ENCODE data around the gene CACNA1C. TPM values are rescaled to one million over a fixed set of nuclear protein-coding genes. Genes with fewer than 3 reads are reported as not detected.
A peak's percentile ranks its signal among the peaks of the same experiment; 100 is the strongest.

The CACNA1C gene
- polyA plus RNA-seq, 1 of the 3 experiments (the other 2 are of a cell fraction) = 1.5 TPM

- CTCF ChIA-PET = interaction anchor here (1.3 to 2.1 kb wide), 2 partner anchors 144 to 332 kb away, joined by 3 to 7 read pairs; no protein-coding TSS in a partner anchor
- Histone ChIP-seq H3K4me1 (ENCODE audit: control insufficient read depth in 1 of 2, insufficient read depth in 2 of 2, low read depth in 1 of 2, low read length in 1 of 2) (peaks cover 19 to 47% of the 10 kb centered on the region in 2 experiments), H3K9me2 (no peaks in the 10 kb centered on the region), H3K27me3 (ENCODE audit: insufficient read depth) (no peaks in the 10 kb centered on the region), H2AFZ (ENCODE audit: low read depth) (no peak overlapping the region), H3F3A (replicated peaks; ENCODE audit: insufficient read depth) (peaks cover 4% of the 10 kb centered on the region), H3K9me3 (no peaks in the 10 kb centered on the region), H3K79me2 (ENCODE audit: insufficient read depth) (no peaks in the 10 kb centered on the region), H3K27ac (ENCODE audit: low read depth in 2 of 2, low read length in 1 of 2) (peak overlapping the region in 1 of 2 experiments; percentile 39; a peak in 2 of 4 replicates), H3K9ac (no peak overlapping the region), H3K4me3 (ENCODE audit: low read depth in 2 of 2, low read length in 1 of 2) (no peak overlapping the region), H4K20me1 (ENCODE audit: insufficient read depth) (no peaks in the 10 kb centered on the region), H3K36me3 (replicated peaks in 1 of 2; ENCODE audit: control insufficient read depth in 1 of 2, insufficient read depth in 2 of 2, low read length in 1 of 2) (no peaks in the 10 kb centered on the region), H3K4me2 (no peak overlapping the region)
- TF ChIP-seq TCF12 (IDR thresholded peaks at IDR 0.05) (no peak), REST (IDR thresholded peaks at IDR 0.05; ENCODE audit: low read depth, low read length) (no peak), FOSL2 (IDR thresholded peaks at IDR 0.05; ENCODE audit: borderline replicate concordance, low read depth) (no peak), EP300 (IDR thresholded peaks at IDR 0.05; ENCODE audit: borderline replicate concordance in 1 of 2, low read depth in 1 of 2, low read length in 1 of 2) (no peak), GATA2 (CRISPR knock-in tag; IDR thresholded peaks at IDR 0.05) (no peak), NRF1 (IDR thresholded peaks at IDR 0.05; ENCODE audit: low read depth, low read length) (no peak)
- 73% methylated on average over 4 of the region's 5 CpGs for WGBS (ENCODE audit: low lambda C conversion rate)
- no peak for DNase-seq
- POLR2A ChIA-PET = no interaction called here
Observed at GRCh38 chr12:2250797-2251196, 198.0 kb downstream of the CACNA1C start.

- 64% methylated on average over 8 of the region's 8 CpGs for WGBS (ENCODE audit: low lambda C conversion rate)
- no peak overlapping the region for H3K4me3 ChIP-seq (ENCODE audit: low read depth in 2 of 2, low read length in 1 of 2)
- H2AFZ ChIP-seq (ENCODE audit: low read depth) = no peak overlapping the region
- H3F3A ChIP-seq (replicated peaks; ENCODE audit: insufficient read depth) = peaks cover 9% of the 10 kb centered on the region
- H3K9ac ChIP-seq = no peak overlapping the region
- no peaks in the 10 kb centered on the region for H3K27me3 ChIP-seq (ENCODE audit: insufficient read depth)
- H4K20me1 ChIP-seq (ENCODE audit: insufficient read depth) = no peaks in the 10 kb centered on the region
- DNase-seq = no peak
- H3K9me3 ChIP-seq = no peaks in the 10 kb centered on the region
- peaks cover 19 to 47% of the 10 kb centered on the region in 2 experiments for H3K4me1 ChIP-seq (ENCODE audit: control insufficient read depth in 1 of 2, insufficient read depth in 2 of 2, low read depth in 1 of 2, low read length in 1 of 2)
- CTCF ChIA-PET = interaction anchor here (1.0 to 2.1 kb wide), 3 partner anchors 18 to 143 kb away, joined by 3 to 7 read pairs (median 5); no protein-coding TSS in a partner anchor
- no peak overlapping the region for H3K4me2 ChIP-seq
- H3K9me2 ChIP-seq = no peaks in the 10 kb centered on the region
- H3K36me3 ChIP-seq (replicated peaks in 1 of 2; ENCODE audit: control insufficient read depth in 1 of 2, insufficient read depth in 2 of 2, low read length in 1 of 2) = no peaks in the 10 kb centered on the region
- TF ChIP-seq TCF12 (IDR thresholded peaks at IDR 0.05) (peak; percentile 58), SMC3 (IDR thresholded peaks at IDR 0.05; ENCODE audit: low read depth, low read length) (no peak)
- no peaks in the 10 kb centered on the region for H3K79me2 ChIP-seq (ENCODE audit: insufficient read depth)
- H3K27ac ChIP-seq (ENCODE audit: low read depth in 2 of 2, low read length in 1 of 2) = peak overlapping the region in 1 of 2 experiments; percentile 3; a peak in 1 of 4 replicates
- POLR2A ChIA-PET = no interaction called here
Observed at GRCh38 chr12:2251526-2252209, 198.9 kb downstream of the CACNA1C start.
